AG09319 (cell line): Measurements from ENCODE around the gene ZMIZ1.

Experiments used
- DNase-seq: peaks from one replicate; pipeline ENCODE4 v3.0.0-alpha.2; 2010; ENCODE audit warnings: low read depth; ENCODE audit errors: extremely low read depth
- CTCF ChIP-seq: IDR thresholded peaks from 2 replicates; pipeline ENCODE4 v1.5.1; 2011; ENCODE audit warnings: low read depth, mild to moderate bottlenecking, inconsistent platforms, low read length, moderate library complexity

ZMIZ1 gene

GRCh38 chr10:79185796-79186374 is 117.1 kb downstream of the ZMIZ1 start:
- TF ChIP-seq CTCF = no peak
- no peak for DNase-seq

GRCh38 chr10:79186486-79187120 is 117.8 kb downstream of the ZMIZ1 start:
- no peak for DNase-seq
- no peak for TF ChIP-seq CTCF

- no peak for TF ChIP-seq CTCF
- no peak for DNase-seq
Measured at GRCh38 chr10:79187121-79187940, 118.6 kb downstream of the ZMIZ1 start.

- DNase-seq = no peak
- no peak for TF ChIP-seq CTCF
Measured at GRCh38 chr10:79188154-79188965, 119.6 kb downstream of the ZMIZ1 start.

GRCh38 chr10:79189181-79189580 is 120.4 kb downstream of the ZMIZ1 start:
- no peak for DNase-seq
- TF ChIP-seq CTCF = no peak

- DNase-seq = no peak
- no peak for TF ChIP-seq CTCF
Measured at GRCh38 chr10:79189853-79190435, 121.2 kb downstream of the ZMIZ1 start.
